GM12878 (cell line): ENCODE data around the gene MAB21L1. TPM values are rescaled to one million over a fixed set of nuclear protein-coding genes. Genes with fewer than 3 reads are reported as not detected.

ENCODE experiments used
- ATAC-seq: fragments of 200-7000 bp; cut with Tn5 transposase; 3 replicates; pipeline ENCODE4 v1.9.1; 2020; ENCODE audit warnings: mild to moderate bottlenecking, moderate library complexity
- BruUV-seq: library from RNA; stranded (reverse); fragments of 400-500 nt; replicated peaks from 2 replicates; lab custom pipeline; 2021; lab: Mats Ljungman, UMichigan
- CTCF ChIA-PET: fragments of 300-600 bp; sonication (Branson Sonifier 250); formaldehyde crosslinking; extraction: SDS; loops from one replicate; lab custom pipeline; 2021; ENCODE audit warnings: inconsistent platforms; lab: Yijun Ruan, JAX
- POLR2A ChIA-PET: fragments of 350-600 bp; formaldehyde crosslinking; extraction: SDS; loops from one replicate; lab custom pipeline; 2021; ENCODE audit warnings: inconsistent platforms; lab: Charles Lee
- RAD21 ChIA-PET: fragments of 300-600 bp; sonication (Branson Sonifier 250); formaldehyde crosslinking; loops from one replicate; lab custom pipeline; 2023; ENCODE audit warnings: antibody characterized with exemption; ENCODE audit not compliant: unreplicated experiment; lab: Charles Lee
- SMC1A ChIA-PET: fragments of 300-600 bp; sonication (Branson Sonifier 250); formaldehyde crosslinking; loops from one replicate; lab custom pipeline; 2023; ENCODE audit not compliant: unreplicated experiment, uncharacterized antibody; lab: Charles Lee
- DNase-seq: peaks from one replicate; pipeline ENCODE4 v3.0.0-alpha.2; 2011; ENCODE audit warnings: low read depth, low spot score
- FAIRE-seq: peaks from 3 replicates; lab custom pipeline; 2011; peaks lifted over from hg19 to GRCh38; lab: Jason Lieb, UNC
- H2AFZ ChIP-seq: 2 replicates; pipeline ENCODE4 v1.6.0; 2011; ENCODE audit warnings: low read depth, low read length, control low read depth; ENCODE audit not compliant: control insufficient read depth
- H3K27ac ChIP-seq: 2 replicates; pipeline ENCODE4 v1.5.1; 2011; ENCODE audit warnings: control low read depth; ENCODE audit not compliant: control insufficient read depth, insufficient read depth
- H3K27me3 ChIP-seq, 2 experiments: replicated peaks in 1 of 2; 2 replicates each; pipeline versions ENCODE4 v1.6.0 to v1.6.1; 2011; ENCODE audit warnings: low read length in 1 of 2; ENCODE audit not compliant: control insufficient read depth in 2 of 2, insufficient read depth in 2 of 2
- H3K36me3 ChIP-seq, 2 experiments: 2 replicates each; pipeline ENCODE4 v1.5.1; 2011; ENCODE audit warnings: low read length in 1 of 2; ENCODE audit not compliant: control insufficient read depth in 2 of 2, insufficient read depth in 2 of 2
- H3K4me1 ChIP-seq: 2 replicates; pipeline ENCODE4 v1.6.1; 2011; ENCODE audit warnings: mild to moderate bottlenecking, low read length, moderate library complexity, mixed read lengths; ENCODE audit not compliant: control insufficient read depth, insufficient read depth
- H3K4me2 ChIP-seq: 2 replicates; pipeline ENCODE4 v1.6.0; 2011; ENCODE audit warnings: control low read depth; ENCODE audit not compliant: control insufficient read depth, insufficient read depth
- H3K4me3 ChIP-seq: fragments of 200-600 bp; sonication (generic); 2 replicates; pipeline ENCODE4 v1.5.1; 2016
- H3K79me2 ChIP-seq: 2 replicates; pipeline ENCODE4 v1.6.0; 2011; ENCODE audit warnings: low read length; ENCODE audit not compliant: control insufficient read depth, insufficient read depth
- H3K9ac ChIP-seq: 2 replicates; pipeline ENCODE4 v1.8.0; 2011; ENCODE audit warnings: low read length, control low read depth, mixed read lengths; ENCODE audit not compliant: control insufficient read depth, insufficient read depth
- H3K9me3 ChIP-seq: replicated peaks from 3 replicates; pipeline ENCODE4 v1.5.1; 2011; ENCODE audit warnings: mild to moderate bottlenecking, low read length; ENCODE audit not compliant: control insufficient read depth, insufficient read depth
- H4K20me1 ChIP-seq: 2 replicates; pipeline ENCODE4 v1.6.0; 2011; ENCODE audit not compliant: control insufficient read depth, insufficient read depth
- BCLAF1 ChIP-seq: fragments of 450-650 bp; IDR thresholded peaks from 2 replicates; pipeline ENCODE4 v1.6.1; 2017; ENCODE audit warnings: antibody characterized with exemption, mild to moderate bottlenecking, moderate library complexity
- CUX1 ChIP-seq: IDR thresholded peaks from 2 replicates; pipeline ENCODE4 v1.6.1; 2012; ENCODE audit warnings: improper control_type of control experiment, low read depth, low read length; ENCODE audit not compliant: insufficient replicate concordance
- ESRRA ChIP-seq: IDR thresholded peaks from 2 replicates; pipeline ENCODE4 v1.6.1; 2012; ENCODE audit warnings: mild to moderate bottlenecking, low read length, improper control_type of control experiment
- JUNB ChIP-seq: IDR thresholded peaks from 2 replicates; pipeline ENCODE4 v1.6.1; 2016; ENCODE audit warnings: antibody characterized with exemption, mild to moderate bottlenecking
- LARP7 ChIP-seq: fragments of 450-650 bp; IDR thresholded peaks from 2 replicates; pipeline ENCODE4 v1.6.1; 2017; ENCODE audit warnings: mild to moderate bottlenecking
- MTA3 ChIP-seq: IDR thresholded peaks from 2 replicates; pipeline ENCODE4 v1.6.1; 2012; ENCODE audit warnings: low read length, inconsistent platforms, borderline replicate concordance
- NBN ChIP-seq: fragments of 450-650 bp; IDR thresholded peaks from 2 replicates; pipeline ENCODE4 v1.6.1; 2016
- NRF1 ChIP-seq: conservative IDR thresholded peaks from 2 replicates; pipeline ENCODE4 v1.6.1; 2011; ENCODE audit warnings: mild to moderate bottlenecking, low read depth, low read length, improper control_type of control experiment
- RELA ChIP-seq: fragments of 450-650 bp; IDR thresholded peaks from 2 replicates; pipeline ENCODE4 v1.8.0; 2014; ENCODE audit warnings: borderline replicate concordance; ENCODE audit not compliant: partially characterized antibody
- RELB ChIP-seq: fragments of 450-650 bp; IDR thresholded peaks from 2 replicates; pipeline ENCODE4 v1.6.1; 2017; ENCODE audit warnings: low read depth, mild to moderate bottlenecking, moderate library complexity
- RFX5 ChIP-seq: IDR thresholded peaks from 2 replicates; pipeline ENCODE4 v1.6.1; 2011; ENCODE audit warnings: low read depth, low read length, improper control_type of control experiment
- STAT1 ChIP-seq: fragments of 450-650 bp; conservative IDR thresholded peaks from 2 replicates; pipeline ENCODE4 v1.6.1; 2014; ENCODE audit warnings: antibody characterized with exemption, mild to moderate bottlenecking
- SUZ12 ChIP-seq: fragments of 200-600 bp; sonication (generic); IDR thresholded peaks from one replicate; pipeline ENCODE4 v1.6.1; 2018; ENCODE audit warnings: antibody characterized with exemption, mild to moderate bottlenecking; ENCODE audit not compliant: unreplicated experiment
- TBL1XR1 ChIP-seq: IDR thresholded peaks from 2 replicates; pipeline ENCODE4 v1.6.1; 2012; ENCODE audit warnings: low read depth, low read length, improper control_type of control experiment
- ZNF622 ChIP-seq: fragments of 450-650 bp; IDR thresholded peaks from 2 replicates; pipeline ENCODE4 v1.6.1; 2017; ENCODE audit warnings: mild to moderate bottlenecking, inconsistent platforms
- WGBS: methylation state at CpG from one replicate; pipeline ENCODE4 v1.1.6; 2016; ENCODE audit warnings: low lambda C conversion rate; ENCODE audit not compliant: insufficient replicate concordance, insufficient coverage; ENCODE audit errors: missing lambda C conversion rate; 5-methylcytosine and 5-hydroxymethylcytosine counted together
- in situ Hi-C: fragments of 300-500 bp; cut with MboI; formaldehyde crosslinking; loops from 9 replicates; pipeline ENCODE4 v1.14.3; 2018; ENCODE audit warnings: mixed read lengths
- intact Hi-C: fragments of 100-400 bp; cut with micrococcal nuclease; formaldehyde crosslinking; loops from one replicate; pipeline ENCODE4 v1.14.2; 2022; ENCODE audit not compliant: unreplicated experiment
- polyA plus RNA-seq, 11 experiments: library from polyadenylated mRNA; depleted of rRNA in 4 of 11; unstranded in 6 of 11; stranded (reverse) in 5 of 11; fragments of >200 nt; fragmentation: Nextera tagmentation in 4 of 11; fragmentation: Illumina TruSeq in 1 of 11; extraction: Ambion mirVana in 4 of 11; extraction: Trizol in 1 of 11; gene quantifications; 1 replicate in 1 of 11; 2 replicates in 10 of 11; pipeline versions ENCODE4 v1.2.1 to v1.2.3, GENCODE V29; 2011 to 2016; ENCODE audit warnings: inconsistent platforms in 2 of 11, missing spikeins in 2 of 11, low read depth in 1 of 11
- total RNA-seq, 4 experiments: library from RNA; depleted of rRNA in 3 of 4; stranded (reverse); fragments of >200 nt in 3 of 4; fragmentation: Illumina TruSeq in 1 of 4; extraction: Trizol in 1 of 4; gene quantifications; 2 replicates each; pipeline versions ENCODE4 v1.2.1 to v1.2.3, GENCODE V29; 2013 to 2021

The MAB21L1 gene
- total and polyA plus RNA-seq, 10 of the 15 experiments (the other 5 are each of a cell fraction or from before 2014, with no cell fraction given) = 0.01 to 0.05 TPM; not detected in 8

GRCh38 chr13:35502456-35502855, 26.0 kb upstream of the MAB21L1 start:
- TF ChIP-seq TBL1XR1 (no peak), CUX1 (no peak), NRF1 (no peak), NBN (no peak), ESRRA (no peak), STAT1 (no peak), BCLAF1 (no peak), MTA3 (no peak), JUNB (no peak), RELB (no peak), RFX5 (no peak), RELA (no peak), LARP7 (no peak), ZNF622 (no peak), SUZ12 (no peak)
- Histone ChIP-seq H3K27me3 (no peaks in the 10 kb centered on the region), H2AFZ (no peak overlapping the region), H3K4me3 (no peak overlapping the region), H3K27ac (no peak overlapping the region), H3K4me2 (no peak overlapping the region), H3K9ac (no peak overlapping the region), H3K9me3 (no peaks in the 10 kb centered on the region), H4K20me1 (no peaks in the 10 kb centered on the region), H3K36me3 (no peaks in the 10 kb centered on the region), H3K79me2 (no peaks in the 10 kb centered on the region), H3K4me1 (no peaks in the 10 kb centered on the region)
- CTCF ChIA-PET = interaction anchor here (0.7 kb wide), 1 partner anchor 12 kb away, joined by 4 read pairs; no protein-coding TSS in a partner anchor
- no peak for FAIRE-seq
- intact Hi-C loops = no loop called here
- no TSS peak for BruUV-seq
- 0% methylated on average over 3 of the region's 3 CpGs for WGBS
- SMC1A ChIA-PET = no interaction called here
- POLR2A ChIA-PET = no interaction called here
- RAD21 ChIA-PET = no interaction called here
- in situ Hi-C loops = no loop called here
- no peak for ATAC-seq
- DNase-seq = no peak
